CD14-positive monocyte (primary cell): ENCODE measurements around the gene MAP3K19. TPM values are rescaled to one million over a fixed set of nuclear protein-coding genes. Genes with fewer than 3 reads are reported as not detected.

Experiments used
- DNase-seq, 3 donors: peaks; one replicate each; pipeline ENCODE4 v3.0.0-alpha.2; 2011 to 2022
- H2AFZ ChIP-seq: 2 replicates; pipeline ENCODE4 v1.6.0; 2012; ENCODE audit warnings: mild to moderate bottlenecking, low read depth, low read length, inconsistent platforms; ENCODE audit not compliant: insufficient read depth, poor library complexity, severe bottlenecking
- H3K27ac ChIP-seq, 2 donors: 1 replicate in 1 of 2; 2 replicates in 1 of 2; pipeline ENCODE4 v1.5.1; 2012 to 2013; ENCODE audit warnings: low read length in 2 of 2, control low read depth in 1 of 2, inconsistent platforms in 1 of 2, low read depth in 1 of 2, mild to moderate bottlenecking in 1 of 2
- H3K27me3 ChIP-seq, 2 donors: one replicate each; pipeline versions ENCODE4 v1.6.0 to v1.6.1; 2011 to 2013; ENCODE audit warnings: low read length in 2 of 2; ENCODE audit not compliant: control insufficient read depth in 2 of 2, insufficient read depth in 2 of 2
- H3K36me3 ChIP-seq, 2 donors: replicated peaks in 1 of 2; 1 replicate in 1 of 2; 2 replicates in 1 of 2; pipeline versions ENCODE4 v1.5.1 to v1.6.1; 2012 to 2013; ENCODE audit warnings: low read length in 2 of 2, control low read depth in 1 of 2, inconsistent platforms in 1 of 2, mild to moderate bottlenecking in 1 of 2; ENCODE audit not compliant: insufficient read depth in 2 of 2, control insufficient read depth in 1 of 2
- H3K4me1 ChIP-seq, 2 donors: 1 replicate in 1 of 2; 2 replicates in 1 of 2; pipeline versions ENCODE4 v1.5.1 to v1.6.1; 2012 to 2013; ENCODE audit warnings: low read length in 2 of 2, control low read depth in 1 of 2, inconsistent platforms in 1 of 2, mild to moderate bottlenecking in 1 of 2, moderate library complexity in 1 of 2; ENCODE audit not compliant: insufficient read depth in 2 of 2, control insufficient read depth in 1 of 2
- H3K4me2 ChIP-seq: replicated peaks from 2 replicates; pipeline ENCODE3; 2012; ENCODE audit warnings: low read length, moderate library complexity, mild to moderate bottlenecking; ENCODE audit not compliant: poor library complexity, severe bottlenecking; ENCODE audit errors: extremely low read depth
- H3K4me3 ChIP-seq, 3 experiments: fragments of 200-600 bp in 1 of 3; sonication (generic) in 1 of 3; replicated peaks in 1 of 3; 1 replicate in 2 of 3; 2 replicates in 1 of 3; pipeline ENCODE4 v1.5.1; 2011 to 2013; ENCODE audit warnings: low read length in 3 of 3, mild to moderate bottlenecking in 3 of 3, control low read depth in 2 of 3, low read depth in 2 of 3, inconsistent platforms in 1 of 3, moderate library complexity in 1 of 3
- H3K79me2 ChIP-seq: 2 replicates; pipeline ENCODE4 v1.6.0; 2012; ENCODE audit warnings: mild to moderate bottlenecking, control low read depth, inconsistent platforms, low read length, moderate library complexity; ENCODE audit not compliant: insufficient read depth
- H3K9ac ChIP-seq: 2 replicates; pipeline ENCODE4 v1.6.0; 2017; ENCODE audit warnings: low read length, mild to moderate bottlenecking; ENCODE audit not compliant: insufficient read depth, poor library complexity, severe bottlenecking
- H3K9me3 ChIP-seq, 2 donors: replicated peaks in 1 of 2; 1 replicate in 1 of 2; 2 replicates in 1 of 2; pipeline versions ENCODE4 v1.5.1 to v1.6.1; 2012 to 2013; ENCODE audit warnings: low read length in 2 of 2, control low read depth in 1 of 2; ENCODE audit not compliant: control insufficient read depth in 1 of 2, insufficient read depth in 1 of 2
- H4K20me1 ChIP-seq: 2 replicates; pipeline ENCODE4 v1.6.0; 2012; ENCODE audit warnings: mild to moderate bottlenecking, low read length, control low read depth, moderate library complexity; ENCODE audit not compliant: insufficient read depth
- H3K27ac Mint-ChIP-seq, 7 donors: one replicate each; pipeline ENCODE4 v1.8.0; 2020; ENCODE audit warnings: mild to moderate bottlenecking in 7 of 7, mixed read lengths in 7 of 7, moderate library complexity in 6 of 7, inconsistent platforms in 2 of 7
- H3K27me3 Mint-ChIP-seq, 3 donors: one replicate each; pipeline ENCODE4 v1.8.0; 2021 to 2022; ENCODE audit warnings: low read depth in 3 of 3, mild to moderate bottlenecking in 3 of 3, mixed read lengths in 3 of 3, moderate library complexity in 3 of 3, inconsistent platforms in 1 of 3
- H3K36me3 Mint-ChIP-seq, 2 donors: one replicate each; pipeline ENCODE4 v1.8.0; 2020; ENCODE audit warnings: mixed read lengths in 2 of 2, inconsistent platforms in 1 of 2, mild to moderate bottlenecking in 1 of 2
- H3K4me1 Mint-ChIP-seq: one replicate; pipeline ENCODE4 v1.8.0; 2020; ENCODE audit warnings: mild to moderate bottlenecking, mixed read lengths
- H3K4me3 Mint-ChIP-seq, 2 donors: one replicate each; pipeline ENCODE4 v1.8.0; 2020; ENCODE audit warnings: mild to moderate bottlenecking in 2 of 2, mixed read lengths in 2 of 2, moderate library complexity in 1 of 2
- H3K9me3 Mint-ChIP-seq, 7 donors: one replicate each; pipeline ENCODE4 v1.8.0; 2020 to 2022; ENCODE audit warnings: mixed read lengths in 7 of 7, mild to moderate bottlenecking in 6 of 7, moderate library complexity in 6 of 7, inconsistent platforms in 2 of 7
- CTCF ChIP-seq: fragments of 200-600 bp; IDR thresholded peaks from one replicate; pipeline ENCODE4 v1.8.0; 2022; ENCODE audit warnings: antibody characterized with exemption, mild to moderate bottlenecking
- WGBS: methylation state at CpG from one replicate; pipeline ENCODE4 v1.1.5; 2013; ENCODE audit warnings: missing lambda C conversion rate; ENCODE audit not compliant: insufficient coverage; 5-methylcytosine and 5-hydroxymethylcytosine counted together
- intact Hi-C, 2 donors: fragments of 100-400 bp; cut with micrococcal nuclease; formaldehyde crosslinking; loops; one replicate each; pipeline versions ENCODE4 v1.15.0 to v1.15.1; 2023
- polyA plus RNA-seq, 3 donors: library from polyadenylated mRNA; depleted of rRNA in 1 of 3; unstranded in 2 of 3; stranded (reverse) in 1 of 3; fragments of 300-500 nt in 2 of 3; fragments of >200 nt in 1 of 3; fragmentation: Illumina TruSeq in 2 of 3; gene quantifications; 1 replicate in 2 of 3; 2 replicates in 1 of 3; pipeline ENCODE4 v1.2.3, GENCODE V29; 2012 to 2021

The MAP3K19 gene
- polyA plus RNA-seq, 3 donors = not detected

- Histone ChIP-seq H3K9ac (no peak overlapping the region), H3K27ac (no peak overlapping the region), H3K36me3 (no peaks in the 10 kb centered on the region), H3K4me1 (no peaks in the 10 kb centered on the region), H3K4me3 (no peak overlapping the region), H4K20me1 (no peaks in the 10 kb centered on the region), H3K4me2 (no peak overlapping the region), H3K27me3 (peaks cover 2 to 11% of the 10 kb centered on the region in 2 donors), H2AFZ (no peak overlapping the region), H3K9me3 (no peaks in the 10 kb centered on the region), H3K79me2 (no peaks in the 10 kb centered on the region)
- peak overlapping the region in 1 of 7 donors; percentile 72 for H3K27ac Mint-ChIP-seq
- no peaks in the 10 kb centered on the region for H3K36me3 Mint-ChIP-seq
- 100% methylated on average over 1 of the region's 4 CpGs for WGBS
- H3K4me1 Mint-ChIP-seq = peaks cover 5% of the 10 kb centered on the region
- H3K27me3 Mint-ChIP-seq = peaks cover 5 to 22% (median 6%) of the 10 kb centered on the region in 3 donors
- intact Hi-C loops = loop anchor here in 1 of 2 donors (10.0 kb wide), 1 partner anchor 702 kb away; no protein-coding TSS in a partner anchor
- no peak overlapping the region for H3K4me3 Mint-ChIP-seq
- H3K9me3 Mint-ChIP-seq = no peaks in the 10 kb centered on the region
- TF ChIP-seq CTCF = no peak
- DNase-seq = no peak
Observed at GRCh38 chr2:135002836-135003235, 44.4 kb downstream of the MAP3K19 start.

GRCh38 chr2:134999521-134999920, 47.7 kb downstream of the MAP3K19 start:
- TF ChIP-seq CTCF = no peak
- WGBS = 96% methylated on average over 2 of the region's 2 CpGs
- no peak overlapping the region for H3K4me3 Mint-ChIP-seq
- Histone ChIP-seq H3K9me3 (no peaks in the 10 kb centered on the region), H3K27me3 (no peaks in the 10 kb centered on the region), H3K4me3 (no peak overlapping the region), H2AFZ (no peak overlapping the region), H3K4me1 (no peaks in the 10 kb centered on the region), H3K79me2 (no peaks in the 10 kb centered on the region), H4K20me1 (no peaks in the 10 kb centered on the region), H3K27ac (no peak overlapping the region), H3K9ac (no peak overlapping the region), H3K36me3 (no peaks in the 10 kb centered on the region), H3K4me2 (no peak overlapping the region)
- peaks cover 5% of the 10 kb centered on the region for H3K4me1 Mint-ChIP-seq
- intact Hi-C loops = no loop called here
- H3K27me3 Mint-ChIP-seq = peaks cover under 1 to 5% (median 2%) of the 10 kb centered on the region in 3 donors
- H3K27ac Mint-ChIP-seq = no peak overlapping the region
- no peaks in the 10 kb centered on the region for H3K36me3 Mint-ChIP-seq
- DNase-seq = no peak
- H3K9me3 Mint-ChIP-seq = peaks cover 0 to 3% (median 0%) of the 10 kb centered on the region in 7 donors
